ENCODE results near the gene RPL37.
"Not testable (repeated sequence)": the region's sequence is repeated elsewhere in the genome, so short reads cannot be mapped to it uniquely, and the experiment has no call there.

The RPL37 gene

GRCh38 chr5:40826489-40827187 is 8.4 kb downstream of the RPL37 start:
- H3K27ac Mint-ChIP-seq = no peak overlapping the region
- H3K36me3 Mint-ChIP-seq = peaks cover 70% of the 10 kb centered on the region
- H3K4me1 Mint-ChIP-seq = peaks cover 32% of the 10 kb centered on the region

GRCh38 chr5:40825461-40826043 is 9.5 kb downstream of the RPL37 start:
- Mint-ChIP-seq H3K4me1 (peaks cover 25% of the 10 kb centered on the region), H3K36me3 (peaks cover 59% of the 10 kb centered on the region)

More at GRCh38 chr5:40826489-40827187, 8.4 kb downstream of the RPL37 start:
- ATAC-seq (no peak), DNase-seq (ENCODE audit: low spot score in 2 of 2) (no peak)
- no peaks in the 10 kb centered on the region for H3K9me3 Mint-ChIP-seq
- H3K4me3 Mint-ChIP-seq = no peak overlapping the region

GRCh38 chr5:40823459-40823858 is 11.6 kb downstream of the RPL37 start:
- ATAC-seq = no peak
- DNase-seq (ENCODE audit: low spot score in 2 of 2) = no peak
- Mint-ChIP-seq H3K9me3 (no peaks in the 10 kb centered on the region), H3K27ac (no peak overlapping the region), H3K4me1 (peaks cover 10% of the 10 kb centered on the region), H3K36me3 (peaks cover 38% of the 10 kb centered on the region), H3K4me3 (no peak overlapping the region)

More at GRCh38 chr5:40825461-40826043, 9.5 kb downstream of the RPL37 start:
- H3K9me3 Mint-ChIP-seq; H3K4me3 Mint-ChIP-seq; ATAC-seq; H3K27ac Mint-ChIP-seq; DNase-seq (ENCODE audit: low spot score in 2 of 2): not testable (repeated sequence)

GRCh38 chr5:40813698-40814281 is 21.2 kb downstream of the RPL37 start:
- peak in 1 of 2 donors; percentile 75 for DNase-seq (ENCODE audit: low spot score in 2 of 2)
- Mint-ChIP-seq H3K9me3 (no peaks in the 10 kb centered on the region), H3K27ac (peak overlapping the region; percentile 68), H3K4me3 (peak overlapping the region; percentile 44), H3K36me3 (no peaks in the 10 kb centered on the region), H3K4me1 (peaks cover 8% of the 10 kb centered on the region)
- peak; percentile 99 for ATAC-seq

- Mint-ChIP-seq H3K4me1 (peaks cover 19% of the 10 kb centered on the region), H3K4me3 (no peak overlapping the region), H3K36me3 (no peaks in the 10 kb centered on the region), H3K9me3 (no peaks in the 10 kb centered on the region), H3K27ac (no peak overlapping the region)
- ATAC-seq (no peak), DNase-seq (ENCODE audit: low spot score in 2 of 2) (no peak)
Measured at GRCh38 chr5:40812125-40812524, 22.9 kb downstream of the RPL37 start.

- H3K9me3 Mint-ChIP-seq = no peaks in the 10 kb centered on the region
- ATAC-seq (no peak), DNase-seq (ENCODE audit: low spot score in 2 of 2) (no peak)
- H3K27ac Mint-ChIP-seq = no peak overlapping the region
- H3K4me1 Mint-ChIP-seq = peaks cover 7% of the 10 kb centered on the region
- H3K36me3 Mint-ChIP-seq = peaks cover 14% of the 10 kb centered on the region
- H3K4me3 Mint-ChIP-seq = no peak overlapping the region
Measured at GRCh38 chr5:40801771-40802562, 33.1 kb downstream of the RPL37 start.

- Mint-ChIP-seq H3K9me3 (no peaks in the 10 kb centered on the region), H3K4me3 (peak overlapping the region; percentile 78), H3K27ac (no peak overlapping the region), H3K4me1 (peaks cover 16% of the 10 kb centered on the region), H3K36me3 (peaks cover 30% of the 10 kb centered on the region)
- no peak for DNase-seq (ENCODE audit: low spot score in 2 of 2)
- no peak for ATAC-seq
Measured at GRCh38 chr5:40799258-40799657, 35.8 kb downstream of the RPL37 start.

- H3K4me3 Mint-ChIP-seq = peak overlapping the region; percentile 78
- ATAC-seq = no peak
- H3K9me3 Mint-ChIP-seq = no peaks in the 10 kb centered on the region
- H3K36me3 Mint-ChIP-seq = peaks cover 34% of the 10 kb centered on the region
- peaks cover 20% of the 10 kb centered on the region for H3K4me1 Mint-ChIP-seq
- no peak for DNase-seq (ENCODE audit: low spot score in 2 of 2)
- H3K27ac Mint-ChIP-seq = peak overlapping the region; percentile 86
Measured at GRCh38 chr5:40798801-40799210, 36.2 kb downstream of the RPL37 start.

- Mint-ChIP-seq H3K27ac (peak within 1 kb of the TSS; percentile 86), H3K4me1 (peaks cover 26% of the 10 kb centered on the region), H3K4me3 (peak within 1 kb of the TSS; percentile 78), H3K36me3 (peaks cover 40% of the 10 kb centered on the region), H3K9me3 (no peaks in the 10 kb centered on the region)
- DNase-seq (ENCODE audit: low spot score in 2 of 2) = peak; percentile 91 to 93
- peak; percentile 95 for ATAC-seq
Measured at GRCh38 chr5:40798012-40798800, 36.8 kb downstream of the RPL37 start, which contains the start of gene PRKAA1. Gene PRKAA1, minus strand, starts transcription at chr5:40798374. Its CDS starts 185 bp downstream, at chr5:40798189.

- peak; percentile 59 to 89 for DNase-seq (ENCODE audit: low spot score in 2 of 2)
- peak overlapping the region; percentile 86 for H3K27ac Mint-ChIP-seq
- peaks cover 43% of the 10 kb centered on the region for H3K36me3 Mint-ChIP-seq
- H3K4me3 Mint-ChIP-seq = peak overlapping the region; percentile 78
- peaks cover 31% of the 10 kb centered on the region for H3K4me1 Mint-ChIP-seq
- H3K9me3 Mint-ChIP-seq = no peaks in the 10 kb centered on the region
- peak; percentile 73 for ATAC-seq
Measured at GRCh38 chr5:40797273-40798011, 37.6 kb downstream of the RPL37 start.

- Mint-ChIP-seq H3K36me3 (peaks cover 43% of the 10 kb centered on the region), H3K4me3 (peak overlapping the region; percentile 78), H3K4me1 (peaks cover 32% of the 10 kb centered on the region), H3K27ac (peak overlapping the region; percentile 86), H3K9me3 (no peaks in the 10 kb centered on the region)
- no peak for ATAC-seq
- DNase-seq (ENCODE audit: low spot score in 2 of 2) = no peak
Measured at GRCh38 chr5:40796487-40796889, 38.5 kb downstream of the RPL37 start.

GRCh38 chr5:40794877-40795276 is 40.1 kb downstream of the RPL37 start:
- not testable (repeated sequence) for ATAC-seq; H3K27ac Mint-ChIP-seq; H3K4me3 Mint-ChIP-seq; H3K9me3 Mint-ChIP-seq; DNase-seq (ENCODE audit: low spot score in 2 of 2)
- Mint-ChIP-seq H3K36me3 (peaks cover 43% of the 10 kb centered on the region), H3K4me1 (peaks cover 44% of the 10 kb centered on the region)

- ATAC-seq; H3K27ac Mint-ChIP-seq; DNase-seq (ENCODE audit: low spot score in 2 of 2); H3K9me3 Mint-ChIP-seq; H3K4me3 Mint-ChIP-seq: not testable (repeated sequence)
- H3K4me1 Mint-ChIP-seq = peaks cover 47% of the 10 kb centered on the region
- peaks cover 43% of the 10 kb centered on the region for H3K36me3 Mint-ChIP-seq
Measured at GRCh38 chr5:40794340-40794739, 40.7 kb downstream of the RPL37 start.

- not testable (repeated sequence) for ATAC-seq; H3K27ac Mint-ChIP-seq; DNase-seq (ENCODE audit: low spot score in 2 of 2); H3K4me3 Mint-ChIP-seq; H3K9me3 Mint-ChIP-seq
- H3K4me1 Mint-ChIP-seq = peaks cover 56% of the 10 kb centered on the region
- H3K36me3 Mint-ChIP-seq = peaks cover 47% of the 10 kb centered on the region
Measured at GRCh38 chr5:40792691-40793090, 42.3 kb downstream of the RPL37 start.

Measured in stimulated activated effector memory CD8-positive, alpha-beta T cell treated with anti-CD3 and anti-CD28 coated beads, Interleukin-12 subunit alpha, Interleukin-12 subunit beta, amount 100 ng/mL, for 72 hours (primary cell).